ENCODE measurements around the gene KRT81.

DNA sequence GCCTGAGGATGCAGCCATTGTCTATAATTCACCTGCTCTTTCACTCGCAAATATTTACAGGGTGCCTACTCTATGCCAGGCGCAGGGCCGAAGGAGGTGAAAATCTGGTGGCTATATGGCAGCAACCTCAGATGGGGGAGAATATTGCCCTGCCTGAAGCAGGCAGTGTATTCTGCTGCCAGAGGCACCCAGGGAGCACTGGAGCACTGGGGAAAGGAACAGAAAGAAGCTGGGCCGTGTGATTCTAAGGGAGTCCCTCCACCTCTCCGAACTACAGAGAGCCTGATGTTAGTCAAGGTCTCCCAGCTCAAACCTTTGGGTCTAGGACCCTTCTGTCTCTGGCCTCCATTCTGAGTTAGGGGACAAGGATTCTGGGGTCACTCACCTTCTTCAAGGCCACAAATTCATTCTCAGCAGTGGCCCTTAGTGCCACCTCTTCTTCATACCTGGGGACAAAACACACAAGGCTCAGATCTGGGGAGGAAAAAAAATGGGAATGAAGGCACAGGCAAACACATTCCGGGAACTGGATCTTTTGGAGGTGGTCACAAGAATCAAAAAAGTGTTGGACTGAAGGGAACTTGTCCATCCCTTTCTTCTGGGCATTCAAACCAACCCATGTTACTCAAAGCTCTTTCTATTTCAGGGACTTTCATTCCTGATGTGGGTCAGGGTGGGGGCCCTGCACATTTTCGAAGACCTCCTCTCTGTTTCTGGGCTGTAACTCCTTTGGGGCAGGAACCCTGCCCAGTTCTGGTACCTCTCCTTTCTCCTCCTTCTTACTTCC is 36.2 kb downstream of the KRT81 start:
- no peak for TF ChIP-seq EZH2 (IDR thresholded peaks at IDR 0.05)
- no peak for TF ChIP-seq POLR2AphosphoS5 (IDR thresholded peaks at IDR 0.05; ENCODE audit: borderline replicate concordance, low read depth, low read length)
- no peak for TF ChIP-seq FOXP2 (optimal IDR thresholded peaks at IDR 0.05; ENCODE audit: control extremely low read depth, extremely low read length, insufficient read depth)
